ENCODE measurements around the gene ARFGEF2. TPM values are rescaled to one million over a fixed set of nuclear protein-coding genes. Genes with fewer than 3 reads are reported as not detected.

The ARFGEF2 gene
- total RNA-seq, 1 experiment from 2014 or later, result 20.9 TPM

GRCh38 chr20:49046087-49046900 lies 124.8 kb downstream of the ARFGEF2 start, which contains the start of gene CSE1L (continued):
- TF ChIP-seq CBFB (CRISPR knock-in tag; IDR thresholded peaks at IDR 0.05; ENCODE audit: low read depth), result no peak
- no peak for TF ChIP-seq ZBTB21 (CRISPR knock-in tag; IDR thresholded peaks at IDR 0.05; ENCODE audit: borderline replicate concordance)
- peak; percentile 66; the same call in 1 of the 2 replicates for TF ChIP-seq TEAD1 (CRISPR knock-in tag; IDR thresholded peaks at IDR 0.05)
- TF ChIP-seq, protein P1, sequence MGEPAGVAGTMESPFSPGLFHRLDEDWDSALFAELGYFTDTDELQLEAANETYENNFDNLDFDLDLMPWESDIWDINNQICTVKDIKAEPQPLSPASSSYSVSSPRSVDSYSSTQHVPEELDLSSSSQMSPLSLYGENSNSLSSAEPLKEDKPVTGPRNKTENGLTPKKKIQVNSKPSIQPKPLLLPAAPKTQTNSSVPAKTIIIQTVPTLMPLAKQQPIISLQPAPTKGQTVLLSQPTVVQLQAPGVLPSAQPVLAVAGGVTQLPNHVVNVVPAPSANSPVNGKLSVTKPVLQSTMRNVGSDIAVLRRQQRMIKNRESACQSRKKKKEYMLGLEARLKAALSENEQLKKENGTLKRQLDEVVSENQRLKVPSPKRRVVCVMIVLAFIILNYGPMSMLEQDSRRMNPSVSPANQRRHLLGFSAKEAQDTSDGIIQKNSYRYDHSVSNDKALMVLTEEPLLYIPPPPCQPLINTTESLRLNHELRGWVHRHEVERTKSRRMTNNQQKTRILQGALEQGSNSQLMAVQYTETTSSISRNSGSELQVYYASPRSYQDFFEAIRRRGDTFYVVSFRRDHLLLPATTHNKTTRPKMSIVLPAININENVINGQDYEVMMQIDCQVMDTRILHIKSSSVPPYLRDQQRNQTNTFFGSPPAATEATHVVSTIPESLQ (CRISPR knock-in tag; IDR thresholded peaks at IDR 0.05), result no peak
- TF ChIP-seq, protein P2, sequence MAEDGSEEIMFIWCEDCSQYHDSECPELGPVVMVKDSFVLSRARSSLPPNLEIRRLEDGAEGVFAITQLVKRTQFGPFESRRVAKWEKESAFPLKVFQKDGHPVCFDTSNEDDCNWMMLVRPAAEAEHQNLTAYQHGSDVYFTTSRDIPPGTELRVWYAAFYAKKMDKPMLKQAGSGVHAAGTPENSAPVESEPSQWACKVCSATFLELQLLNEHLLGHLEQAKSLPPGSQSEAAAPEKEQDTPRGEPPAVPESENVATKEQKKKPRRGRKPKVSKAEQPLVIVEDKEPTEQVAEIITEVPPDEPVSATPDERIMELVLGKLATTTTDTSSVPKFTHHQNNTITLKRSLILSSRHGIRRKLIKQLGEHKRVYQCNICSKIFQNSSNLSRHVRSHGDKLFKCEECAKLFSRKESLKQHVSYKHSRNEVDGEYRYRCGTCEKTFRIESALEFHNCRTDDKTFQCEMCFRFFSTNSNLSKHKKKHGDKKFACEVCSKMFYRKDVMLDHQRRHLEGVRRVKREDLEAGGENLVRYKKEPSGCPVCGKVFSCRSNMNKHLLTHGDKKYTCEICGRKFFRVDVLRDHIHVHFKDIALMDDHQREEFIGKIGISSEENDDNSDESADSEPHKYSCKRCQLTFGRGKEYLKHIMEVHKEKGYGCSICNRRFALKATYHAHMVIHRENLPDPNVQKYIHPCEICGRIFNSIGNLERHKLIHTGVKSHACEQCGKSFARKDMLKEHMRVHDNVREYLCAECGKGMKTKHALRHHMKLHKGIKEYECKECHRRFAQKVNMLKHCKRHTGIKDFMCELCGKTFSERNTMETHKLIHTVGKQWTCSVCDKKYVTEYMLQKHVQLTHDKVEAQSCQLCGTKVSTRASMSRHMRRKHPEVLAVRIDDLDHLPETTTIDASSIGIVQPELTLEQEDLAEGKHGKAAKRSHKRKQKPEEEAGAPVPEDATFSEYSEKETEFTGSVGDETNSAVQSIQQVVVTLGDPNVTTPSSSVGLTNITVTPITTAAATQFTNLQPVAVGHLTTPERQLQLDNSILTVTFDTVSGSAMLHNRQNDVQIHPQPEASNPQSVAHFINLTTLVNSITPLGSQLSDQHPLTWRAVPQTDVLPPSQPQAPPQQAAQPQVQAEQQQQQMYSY (CRISPR knock-in tag; IDR thresholded peaks at IDR 0.05), result 0 out of 2 replicates have a peak, but pooled peaks have one; percentile 23
- no peak for TF ChIP-seq ZNF138 (CRISPR knock-in tag; conservative IDR thresholded peaks at IDR 0.05)
- TF ChIP-seq, protein P3, sequence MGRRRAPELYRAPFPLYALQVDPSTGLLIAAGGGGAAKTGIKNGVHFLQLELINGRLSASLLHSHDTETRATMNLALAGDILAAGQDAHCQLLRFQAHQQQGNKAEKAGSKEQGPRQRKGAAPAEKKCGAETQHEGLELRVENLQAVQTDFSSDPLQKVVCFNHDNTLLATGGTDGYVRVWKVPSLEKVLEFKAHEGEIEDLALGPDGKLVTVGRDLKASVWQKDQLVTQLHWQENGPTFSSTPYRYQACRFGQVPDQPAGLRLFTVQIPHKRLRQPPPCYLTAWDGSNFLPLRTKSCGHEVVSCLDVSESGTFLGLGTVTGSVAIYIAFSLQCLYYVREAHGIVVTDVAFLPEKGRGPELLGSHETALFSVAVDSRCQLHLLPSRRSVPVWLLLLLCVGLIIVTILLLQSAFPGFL (CRISPR knock-in tag; IDR thresholded peaks at IDR 0.05; ENCODE audit: borderline replicate concordance), result no peak
- TF ChIP-seq GABPB1 (CRISPR knock-in tag; IDR thresholded peaks at IDR 0.05), result peak; percentile 68
- TF ChIP-seq RELA (CRISPR knock-in tag; IDR thresholded peaks at IDR 0.05; ENCODE audit: borderline replicate concordance), result no peak
- TF ChIP-seq, protein P4, sequence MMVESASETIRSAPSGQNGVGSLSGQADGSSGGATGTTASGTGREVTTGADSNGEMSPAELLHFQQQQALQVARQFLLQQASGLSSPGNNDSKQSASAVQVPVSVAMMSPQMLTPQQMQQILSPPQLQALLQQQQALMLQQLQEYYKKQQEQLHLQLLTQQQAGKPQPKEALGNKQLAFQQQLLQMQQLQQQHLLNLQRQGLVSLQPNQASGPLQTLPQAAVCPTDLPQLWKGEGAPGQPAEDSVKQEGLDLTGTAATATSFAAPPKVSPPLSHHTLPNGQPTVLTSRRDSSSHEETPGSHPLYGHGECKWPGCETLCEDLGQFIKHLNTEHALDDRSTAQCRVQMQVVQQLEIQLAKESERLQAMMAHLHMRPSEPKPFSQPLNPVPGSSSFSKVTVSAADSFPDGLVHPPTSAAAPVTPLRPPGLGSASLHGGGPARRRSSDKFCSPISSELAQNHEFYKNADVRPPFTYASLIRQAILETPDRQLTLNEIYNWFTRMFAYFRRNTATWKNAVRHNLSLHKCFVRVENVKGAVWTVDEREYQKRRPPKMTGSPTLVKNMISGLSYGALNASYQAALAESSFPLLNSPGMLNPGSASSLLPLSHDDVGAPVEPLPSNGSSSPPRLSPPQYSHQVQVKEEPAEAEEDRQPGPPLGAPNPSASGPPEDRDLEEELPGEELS (CRISPR knock-in tag; IDR thresholded peaks at IDR 0.05), result peak; percentile 92
- peak; percentile 9 for TF ChIP-seq TEAD4 (CRISPR knock-in tag; IDR thresholded peaks at IDR 0.05)
- peak; percentile 51; the same call in 1 of the 2 replicates for TF ChIP-seq SP1 (CRISPR knock-in tag; conservative IDR thresholded peaks at IDR 0.05)
- peak; percentile 89 for TF ChIP-seq ZNF416 (CRISPR knock-in tag; IDR thresholded peaks at IDR 0.05)
- peak; percentile 89 for TF ChIP-seq NFYB (CRISPR knock-in tag; conservative IDR thresholded peaks at IDR 0.05; ENCODE audit: low read depth)
- 0 out of 2 replicates have a peak, but pooled peaks have one; percentile 75 for TF ChIP-seq IRF2 (CRISPR knock-in tag; IDR thresholded peaks at IDR 0.05; ENCODE audit: borderline replicate concordance, low read depth)
- no peak for TF ChIP-seq ZNF317 (CRISPR knock-in tag; IDR thresholded peaks at IDR 0.05; ENCODE audit: borderline replicate concordance, low read depth)
- TF ChIP-seq ZNF396 (CRISPR knock-in tag; IDR thresholded peaks at IDR 0.05; ENCODE audit: borderline replicate concordance), result no peak
- TF ChIP-seq GTF2I (CRISPR knock-in tag; conservative IDR thresholded peaks at IDR 0.05), result peak; percentile 75; the same call in 1 of the 2 replicates
- no peak for TF ChIP-seq JAZF1 (CRISPR knock-in tag; IDR thresholded peaks at IDR 0.05)
- TF ChIP-seq NFE2L1 (CRISPR knock-in tag; IDR thresholded peaks at IDR 0.05), result peak; percentile 82; the same call in 1 of the 2 replicates
- TF ChIP-seq NR3C1 (CRISPR knock-in tag; conservative IDR thresholded peaks at IDR 0.05; ENCODE audit: low read depth), result no peak
- TF ChIP-seq, protein P5, sequence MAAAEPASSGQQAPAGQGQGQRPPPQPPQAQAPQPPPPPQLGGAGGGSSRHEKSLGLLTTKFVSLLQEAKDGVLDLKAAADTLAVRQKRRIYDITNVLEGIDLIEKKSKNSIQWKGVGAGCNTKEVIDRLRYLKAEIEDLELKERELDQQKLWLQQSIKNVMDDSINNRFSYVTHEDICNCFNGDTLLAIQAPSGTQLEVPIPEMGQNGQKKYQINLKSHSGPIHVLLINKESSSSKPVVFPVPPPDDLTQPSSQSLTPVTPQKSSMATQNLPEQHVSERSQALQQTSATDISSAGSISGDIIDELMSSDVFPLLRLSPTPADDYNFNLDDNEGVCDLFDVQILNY (CRISPR knock-in tag; IDR thresholded peaks at IDR 0.05), result peak; percentile 84; the same call in 1 of the 2 replicates
- TF ChIP-seq ELF4 (CRISPR knock-in tag; IDR thresholded peaks at IDR 0.05; ENCODE audit: low read depth), result 0 out of 2 replicates have a peak, but pooled peaks have one; percentile 55
- TF ChIP-seq NR2C2 (CRISPR knock-in tag; IDR thresholded peaks at IDR 0.05), result no peak
- no peak for TF ChIP-seq RORB (CRISPR knock-in tag; IDR thresholded peaks at IDR 0.05)
- TF ChIP-seq, protein P6, sequence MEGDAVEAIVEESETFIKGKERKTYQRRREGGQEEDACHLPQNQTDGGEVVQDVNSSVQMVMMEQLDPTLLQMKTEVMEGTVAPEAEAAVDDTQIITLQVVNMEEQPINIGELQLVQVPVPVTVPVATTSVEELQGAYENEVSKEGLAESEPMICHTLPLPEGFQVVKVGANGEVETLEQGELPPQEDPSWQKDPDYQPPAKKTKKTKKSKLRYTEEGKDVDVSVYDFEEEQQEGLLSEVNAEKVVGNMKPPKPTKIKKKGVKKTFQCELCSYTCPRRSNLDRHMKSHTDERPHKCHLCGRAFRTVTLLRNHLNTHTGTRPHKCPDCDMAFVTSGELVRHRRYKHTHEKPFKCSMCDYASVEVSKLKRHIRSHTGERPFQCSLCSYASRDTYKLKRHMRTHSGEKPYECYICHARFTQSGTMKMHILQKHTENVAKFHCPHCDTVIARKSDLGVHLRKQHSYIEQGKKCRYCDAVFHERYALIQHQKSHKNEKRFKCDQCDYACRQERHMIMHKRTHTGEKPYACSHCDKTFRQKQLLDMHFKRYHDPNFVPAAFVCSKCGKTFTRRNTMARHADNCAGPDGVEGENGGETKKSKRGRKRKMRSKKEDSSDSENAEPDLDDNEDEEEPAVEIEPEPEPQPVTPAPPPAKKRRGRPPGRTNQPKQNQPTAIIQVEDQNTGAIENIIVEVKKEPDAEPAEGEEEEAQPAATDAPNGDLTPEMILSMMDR (IDR thresholded peaks at IDR 0.05), result no peak
- 0 out of 2 replicates have a peak, but pooled peaks have one; percentile 53 for TF ChIP-seq ZNF671 (CRISPR knock-in tag; IDR thresholded peaks at IDR 0.05)

Measured in WTC11 (cell line).